ENCODE measurements around the gene BORCS8.
"Not testable (repeated sequence)": the region's sequence is repeated elsewhere in the genome, so short reads cannot be mapped to it uniquely, and the experiment has no call there.

Gene BORCS8

DNA sequence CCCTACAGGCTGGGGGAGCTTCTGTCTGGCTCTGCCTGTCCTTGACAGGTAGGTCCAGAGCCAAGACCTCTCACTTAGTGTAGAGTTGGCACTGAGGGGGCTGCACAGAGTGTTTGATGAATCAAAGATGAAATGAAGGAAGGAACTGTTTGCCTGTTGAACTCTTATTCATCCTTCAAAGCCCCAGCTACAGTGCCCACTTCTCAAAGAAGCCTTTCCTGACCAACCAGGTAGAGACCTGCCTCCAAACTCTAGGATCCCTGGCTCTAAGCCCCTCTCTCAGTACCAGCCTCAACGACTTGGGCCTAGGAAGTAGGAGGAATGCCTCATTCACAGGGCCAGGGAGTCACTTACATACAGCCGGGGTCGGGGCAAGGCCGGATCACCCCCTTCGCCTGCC is 44.6 kb downstream of the BORCS8 start:
- no peak for DNase-seq

DNA sequence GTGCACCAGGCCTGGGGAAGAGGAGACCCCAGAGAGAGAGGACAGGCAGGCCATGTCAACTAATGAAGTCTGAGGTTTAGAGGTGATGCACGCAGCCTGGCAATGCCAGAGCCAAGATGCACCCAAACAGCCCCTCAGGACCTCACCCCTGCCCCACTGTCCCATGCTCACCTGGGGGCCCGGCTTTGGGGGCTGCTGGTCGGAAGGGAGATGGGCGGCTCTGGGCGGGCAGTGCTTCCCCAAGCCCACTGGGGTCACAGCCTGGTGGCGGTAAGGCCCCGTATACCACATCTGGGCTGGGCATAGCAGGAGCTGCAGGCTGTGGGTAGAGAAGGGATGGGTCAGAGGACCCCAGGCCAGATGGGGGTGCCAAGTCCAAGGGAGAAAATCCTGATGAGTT is 45.1 kb downstream of the BORCS8 start:
- no peak for DNase-seq

DNA sequence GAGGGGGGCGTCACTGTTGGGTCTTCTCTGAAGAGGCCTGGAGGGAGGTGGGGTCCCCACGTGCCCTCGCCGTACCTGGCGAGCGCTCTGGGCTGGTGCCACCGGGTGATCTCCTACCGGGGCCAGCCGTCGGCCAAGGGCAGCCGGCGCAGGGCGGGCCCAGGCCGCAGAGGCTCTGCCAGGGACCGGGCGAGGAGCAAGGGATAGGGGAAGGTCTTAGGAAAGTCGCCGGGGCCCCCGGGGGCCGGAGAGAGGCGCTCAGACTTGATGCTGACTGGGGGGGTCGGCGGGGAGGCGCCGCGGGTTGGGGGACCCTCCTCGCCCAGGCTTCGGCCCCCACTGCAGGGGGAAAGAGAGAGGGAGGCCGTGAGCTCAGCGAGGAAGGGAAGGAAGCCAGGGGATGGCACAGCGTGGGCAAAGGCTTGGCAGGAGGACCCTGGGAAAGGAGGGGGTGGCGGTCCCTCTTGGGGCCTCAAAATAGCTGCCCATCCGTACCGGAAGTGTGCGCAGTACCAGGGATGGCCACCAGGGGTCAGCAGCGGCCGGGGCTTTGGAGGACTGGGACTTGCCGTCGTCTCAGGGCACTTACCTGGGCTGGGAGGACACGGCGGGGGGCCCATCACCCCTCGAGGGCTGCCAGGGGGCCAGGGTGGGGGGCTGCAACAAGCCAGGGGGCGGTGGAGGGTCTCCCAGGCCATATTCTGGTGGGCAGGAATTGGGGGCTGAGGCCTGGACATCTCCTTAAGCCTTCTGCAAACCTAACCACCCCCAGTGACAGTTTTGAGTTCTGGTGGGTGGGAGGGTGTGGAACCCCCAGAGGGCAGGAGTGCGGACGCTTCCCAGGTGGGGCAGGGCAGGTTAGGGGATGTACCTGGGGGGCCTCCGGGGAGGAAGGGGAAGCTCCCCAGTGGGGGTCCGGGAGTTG is 46.0 kb downstream of the BORCS8 start:
- peak; percentile 39 for DNase-seq

DNA sequence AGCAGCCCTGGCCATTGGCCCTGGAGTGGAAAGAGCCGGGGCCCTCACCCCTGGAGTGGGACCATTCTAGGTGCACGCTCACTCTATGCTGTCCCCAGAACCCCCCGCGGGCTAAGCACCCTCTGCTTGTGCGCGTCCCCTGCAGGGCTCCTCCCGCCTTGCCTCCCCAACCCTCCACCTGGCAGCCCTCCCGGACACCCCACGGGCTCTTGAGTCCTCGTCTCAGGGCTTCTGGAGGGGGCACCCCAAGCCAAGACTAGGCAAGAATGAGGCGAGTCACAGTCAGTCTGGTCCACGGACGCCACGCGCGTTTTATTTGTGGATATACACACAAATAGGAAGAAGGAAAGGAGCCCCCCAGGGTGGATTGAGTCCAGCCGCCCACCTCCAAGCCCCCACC is 46.7 kb downstream of the BORCS8 start:
- no peak for DNase-seq

DNA sequence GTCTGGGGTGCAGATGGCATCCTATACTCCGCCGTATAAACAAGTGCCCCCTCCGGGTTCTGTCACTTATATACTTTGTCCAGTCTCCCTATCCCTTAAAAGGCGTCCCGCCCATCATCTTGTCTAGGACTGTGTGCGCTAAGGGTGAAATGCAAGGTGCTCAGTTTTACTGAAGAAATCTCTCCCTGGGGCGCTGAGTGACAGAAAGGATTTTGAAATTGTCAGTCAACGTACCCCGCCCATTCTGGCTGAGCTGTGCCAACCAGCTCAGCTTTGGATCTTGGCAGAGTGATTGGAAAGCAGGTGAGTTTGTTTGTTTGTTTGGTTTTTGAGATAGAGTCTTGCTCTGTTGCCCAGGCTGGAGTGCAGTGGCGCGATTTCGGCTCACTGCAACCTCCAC is 49.6 kb downstream of the BORCS8 start:
- DNase-seq, result no peak

DNA sequence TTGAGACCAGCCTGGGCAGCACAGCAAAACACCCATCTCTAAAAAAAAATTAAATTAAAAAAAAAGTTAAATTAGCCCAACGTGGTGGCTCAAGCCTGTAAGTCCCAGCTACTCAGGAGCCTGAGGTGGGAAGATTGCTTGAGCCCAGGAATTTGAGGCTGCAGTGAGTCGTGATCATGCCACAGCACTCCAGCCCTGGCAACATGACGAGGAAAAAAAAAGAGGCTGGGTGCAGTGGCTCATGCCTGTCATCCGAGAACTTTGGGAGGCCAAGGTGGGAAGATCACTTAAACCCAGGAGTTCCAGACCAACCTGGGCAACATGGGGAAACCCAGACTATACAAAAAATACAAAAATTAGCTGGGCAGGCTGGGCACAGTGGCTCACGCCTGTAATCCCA is 51.5 kb downstream of the BORCS8 start:
- DNase-seq, result no peak

DNA sequence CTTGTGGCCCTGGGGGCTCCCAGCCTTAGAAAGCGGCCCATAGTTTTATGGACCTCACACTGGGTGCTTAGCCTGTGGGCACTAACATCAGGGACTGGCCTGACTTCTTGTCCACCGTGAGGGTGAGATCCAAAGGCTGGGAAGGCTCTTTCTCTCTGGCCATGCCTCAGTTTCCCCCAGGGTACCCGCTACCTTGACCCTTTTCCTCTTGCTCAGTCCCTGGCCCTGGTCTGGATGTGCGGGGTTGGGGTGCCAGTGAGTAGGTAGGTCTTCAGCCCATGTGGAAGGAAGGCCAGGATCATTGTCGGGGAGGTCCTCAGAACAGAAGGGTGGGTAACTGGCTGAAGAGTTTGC is 52.1 kb downstream of the BORCS8 start:
- DNase-seq, result no peak

DNA sequence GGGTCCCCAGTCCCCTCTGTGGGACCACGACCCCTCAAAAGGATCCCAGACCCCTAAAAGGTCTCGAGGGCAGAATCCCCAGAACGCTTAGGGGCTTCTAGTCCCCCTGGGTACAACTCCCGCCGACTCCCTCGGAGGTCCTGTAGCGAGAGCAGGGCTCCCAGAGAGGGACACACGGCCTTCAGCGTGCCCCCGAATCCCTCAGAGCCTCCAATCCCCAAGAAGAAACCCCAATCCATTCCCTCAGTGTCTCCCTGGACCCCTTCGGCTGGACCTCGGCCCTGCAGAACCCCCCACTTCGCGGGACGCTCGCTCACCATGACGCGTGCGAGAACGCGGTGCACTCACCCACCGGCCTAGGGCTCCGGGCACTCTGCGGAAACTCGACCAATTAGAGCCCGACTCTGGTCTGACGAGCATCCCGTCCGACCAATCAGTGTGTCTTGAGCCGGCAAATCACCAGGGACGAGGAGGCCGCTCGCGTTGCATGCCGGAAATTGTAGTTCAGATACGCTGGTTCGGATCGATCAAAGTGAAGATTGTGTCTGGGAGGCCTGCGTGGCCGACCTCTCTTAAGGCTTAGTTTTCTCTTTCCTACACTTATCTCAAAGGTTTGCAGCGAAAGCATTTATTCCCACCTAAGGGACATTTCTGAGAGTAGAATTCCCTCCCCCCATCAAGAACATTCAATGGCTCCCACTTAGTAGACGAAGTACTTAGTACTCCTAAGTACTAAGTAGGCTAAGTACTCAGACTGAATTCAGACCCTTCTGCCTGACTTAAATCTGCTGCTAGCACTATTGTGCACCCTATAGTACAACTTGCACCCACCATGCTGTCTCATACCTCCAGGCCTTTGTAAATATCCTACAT is 53.6 kb downstream of the BORCS8 start, which contains the start of gene TMEM161A:
Gene TMEM161A (minus strand): TSS at position 370 of the 873 bp plus-strand sequence. CDS start 50 bp downstream, at position 320.
- DNase-seq, result peak; percentile 84

DNA sequence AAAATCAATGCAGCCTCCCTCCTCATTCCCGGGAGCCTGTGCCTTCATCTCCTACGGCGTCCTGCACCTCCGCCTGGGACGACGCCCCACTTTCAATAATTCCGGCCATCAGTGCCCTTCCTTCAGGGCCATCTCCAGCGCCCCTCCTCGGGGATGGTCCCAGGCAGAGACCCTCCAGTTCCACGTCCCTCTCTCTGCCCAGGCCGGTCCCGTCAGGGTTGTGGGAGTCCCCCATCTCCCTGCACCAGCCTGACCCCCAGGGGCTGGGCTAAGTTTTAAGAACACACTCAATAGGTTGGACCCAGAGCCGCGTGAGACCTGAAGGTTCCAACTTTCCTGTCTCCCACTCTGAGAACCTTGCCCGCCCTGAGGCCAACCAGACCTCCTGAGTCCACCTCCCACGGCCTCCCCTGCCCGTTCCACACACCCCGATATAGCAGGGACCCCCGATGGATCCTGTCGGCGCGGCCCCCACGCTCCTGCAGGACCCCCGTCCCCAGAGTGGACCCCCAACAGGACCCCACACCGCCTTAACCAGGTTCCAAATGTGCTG is 54.3 kb downstream of the BORCS8 start:
- DNase-seq, result no peak

DNA sequence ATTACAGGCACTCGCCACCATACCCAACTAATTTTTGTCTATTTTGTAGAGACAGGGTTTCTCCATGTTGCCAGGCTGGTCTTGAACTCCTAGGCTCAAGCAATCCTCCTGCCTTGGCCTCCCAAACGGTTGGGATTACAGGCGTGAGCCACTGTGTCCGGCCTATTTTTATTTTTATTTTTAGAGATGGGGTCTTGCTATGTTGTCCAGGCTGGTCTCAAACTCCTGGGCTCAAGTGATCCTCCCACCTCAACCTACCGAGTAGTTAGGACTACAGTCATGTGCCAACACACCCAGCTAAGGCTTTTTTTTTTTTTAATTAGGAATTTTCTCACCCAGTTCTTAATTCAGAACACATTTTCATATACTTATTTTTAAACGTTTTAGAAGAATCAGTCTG is 56.2 kb downstream of the BORCS8 start:
- DNase-seq, result not testable (repeated sequence)

DNA sequence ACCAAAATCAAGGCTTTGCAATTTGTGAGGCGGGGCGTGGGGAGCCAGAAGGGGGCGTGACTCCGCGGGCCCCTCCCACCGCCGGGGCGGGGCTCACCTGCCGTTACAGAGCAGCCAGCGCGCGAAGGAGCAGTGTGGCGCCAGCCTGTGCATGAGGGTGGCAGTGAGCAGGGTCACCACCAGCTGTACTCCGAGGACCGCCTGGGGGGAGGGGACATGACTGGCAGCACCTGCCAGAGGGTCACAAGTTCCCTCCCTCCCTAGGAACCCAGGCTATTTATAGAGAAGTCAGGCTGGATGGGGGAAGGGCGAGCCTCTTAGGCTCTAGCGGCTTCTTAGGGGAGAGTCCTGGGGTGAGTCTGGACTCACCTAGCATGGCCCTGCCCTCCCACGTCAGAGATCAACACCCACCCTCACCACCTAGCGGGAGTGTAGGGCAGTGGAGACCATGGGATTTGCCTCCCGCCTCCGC is 57.2 kb downstream of the BORCS8 start:
- DNase-seq, result no peak

DNA sequence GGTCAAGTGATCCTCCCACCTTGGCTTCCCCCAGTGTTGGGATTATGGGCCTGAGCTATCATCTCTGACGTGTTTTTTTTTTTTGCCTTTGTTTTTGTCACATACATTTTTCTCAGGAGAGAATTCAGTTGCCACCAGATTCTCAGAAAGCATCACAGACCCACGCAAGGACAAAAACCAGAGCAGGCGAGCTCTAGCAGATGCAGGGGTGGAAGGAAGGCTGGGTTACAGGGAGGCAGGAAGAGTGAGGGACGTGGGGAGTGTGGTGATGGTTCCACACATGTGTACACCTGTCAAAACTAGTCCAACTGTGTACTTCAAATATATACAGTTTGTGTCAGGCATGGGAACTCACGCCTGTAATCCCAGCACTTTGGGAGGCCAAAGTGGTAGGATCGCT is 58.0 kb downstream of the BORCS8 start:
- DNase-seq, result no peak

DNA sequence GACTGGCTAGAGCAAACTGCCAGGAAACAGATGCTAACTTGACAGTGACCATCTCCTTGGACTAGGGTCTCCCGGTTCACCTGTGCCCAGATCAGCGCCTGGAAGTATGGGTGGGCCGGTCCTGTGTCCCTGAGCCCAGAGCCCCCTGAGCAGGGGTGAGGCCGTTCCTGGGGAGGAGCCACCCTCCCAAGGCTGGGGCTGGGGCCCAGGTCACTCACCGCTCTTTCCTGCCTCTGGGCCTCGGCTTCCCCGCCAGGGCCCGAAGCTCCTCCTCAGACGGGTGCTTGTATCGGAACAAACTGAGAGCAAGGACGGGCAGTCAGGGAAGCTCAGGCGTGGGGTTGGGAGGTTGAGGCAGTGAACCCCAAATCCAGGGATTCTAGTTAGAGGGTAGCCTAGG is 59.0 kb downstream of the BORCS8 start:
- DNase-seq, result no peak

DNA sequence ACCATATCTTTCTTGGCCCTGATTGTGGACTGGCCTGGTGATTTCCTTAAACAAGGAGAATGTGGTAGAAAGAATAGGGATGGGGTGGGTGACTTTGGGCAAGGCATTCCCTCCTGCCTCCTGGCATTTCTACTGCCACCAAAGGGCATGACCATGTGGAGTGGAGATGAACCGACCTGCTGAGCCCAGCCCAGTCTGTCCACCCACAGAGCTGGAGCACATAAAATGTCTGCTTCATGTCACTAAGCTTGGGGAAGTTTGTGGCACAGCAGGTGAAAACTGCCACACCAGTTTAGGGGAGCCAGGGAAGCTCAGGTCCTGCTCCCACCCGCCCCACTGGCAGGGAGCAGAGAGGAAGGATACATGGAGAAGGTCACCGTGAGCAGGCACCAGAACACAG is 60.0 kb downstream of the BORCS8 start:
- no peak for DNase-seq
